IMR-90 (cell line): ENCODE results near the gene DNASE2B.

Experiments
- CEBPB ChIP-seq: IDR thresholded peaks from 2 replicates; pipeline ENCODE4 v1.6.1; 2012; ENCODE audit warnings: low read depth, low read length, improper control_type of control experiment
- FOS ChIP-seq: fragments of 150-350 bp; IDR thresholded peaks from 2 replicates; pipeline ENCODE4 v1.6.1; 2016; ENCODE audit warnings: low read depth, low read length
- MAFK ChIP-seq: IDR thresholded peaks from 2 replicates; pipeline ENCODE4 v1.6.1; 2012; ENCODE audit warnings: low read depth, low read length, improper control_type of control experiment
- MXI1 ChIP-seq: IDR thresholded peaks from 2 replicates; pipeline ENCODE4 v1.6.1; 2012; ENCODE audit warnings: low read depth, mild to moderate bottlenecking, low read length, moderate library complexity, borderline replicate concordance
- NFE2L2 ChIP-seq: fragments of 150-350 bp; IDR thresholded peaks from 2 replicates; pipeline ENCODE4 v1.6.1; 2016; ENCODE audit warnings: low read depth, mild to moderate bottlenecking, low read length
- POLR2A ChIP-seq: IDR thresholded peaks from 2 replicates; pipeline ENCODE4 v1.6.1; 2012; ENCODE audit warnings: mild to moderate bottlenecking, low read depth, low read length
- RAD21 ChIP-seq: IDR thresholded peaks from 2 replicates; pipeline ENCODE4 v1.6.1; 2012; ENCODE audit warnings: low read length, improper control_type of control experiment
- RCOR1 ChIP-seq: IDR thresholded peaks from 2 replicates; pipeline ENCODE4 v1.6.1; 2012; ENCODE audit warnings: mild to moderate bottlenecking, low read length, improper control_type of control experiment; ENCODE audit not compliant: insufficient replicate concordance
- SMC3 ChIP-seq: fragments of 150-350 bp; IDR thresholded peaks from 2 replicates; pipeline ENCODE4 v1.6.1; 2016; ENCODE audit warnings: low read depth, mild to moderate bottlenecking, antibody characterized with exemption, low read length, moderate library complexity
- TF ChIP-seq, protein P1 (sequence below): conservative IDR thresholded peaks from 2 replicates; pipeline ENCODE4 v1.5.1; 2012; ENCODE audit warnings: mild to moderate bottlenecking, low read depth, low read length, improper control_type of control experiment
- TF ChIP-seq, protein P2 (sequence below): fragments of 150-350 bp; IDR thresholded peaks from 2 replicates; pipeline ENCODE4 v1.6.1; 2017; ENCODE audit warnings: mild to moderate bottlenecking, antibody characterized with exemption, low read length, low read depth

DNA sequence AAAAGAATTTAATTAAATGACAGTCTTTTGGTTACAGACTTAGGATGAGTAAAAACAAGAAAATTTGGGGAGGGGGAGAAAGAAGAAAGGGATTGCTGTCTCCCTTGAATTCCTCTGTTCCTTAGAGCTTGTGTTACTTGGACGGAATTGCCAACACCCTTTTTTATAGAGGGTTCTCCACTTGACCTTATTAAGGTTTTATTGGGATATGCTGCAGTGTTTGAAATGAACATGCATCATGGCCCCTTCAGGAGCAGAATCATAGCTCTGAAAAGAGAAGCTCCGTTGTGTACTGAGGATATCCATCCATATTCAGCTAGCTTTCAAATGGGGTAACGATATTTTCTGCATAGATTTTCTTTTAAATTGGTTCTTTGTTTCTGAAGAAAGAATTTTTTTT lies 48.2 kb upstream of the DNASE2B start:
- TF ChIP-seq, protein P1, sequence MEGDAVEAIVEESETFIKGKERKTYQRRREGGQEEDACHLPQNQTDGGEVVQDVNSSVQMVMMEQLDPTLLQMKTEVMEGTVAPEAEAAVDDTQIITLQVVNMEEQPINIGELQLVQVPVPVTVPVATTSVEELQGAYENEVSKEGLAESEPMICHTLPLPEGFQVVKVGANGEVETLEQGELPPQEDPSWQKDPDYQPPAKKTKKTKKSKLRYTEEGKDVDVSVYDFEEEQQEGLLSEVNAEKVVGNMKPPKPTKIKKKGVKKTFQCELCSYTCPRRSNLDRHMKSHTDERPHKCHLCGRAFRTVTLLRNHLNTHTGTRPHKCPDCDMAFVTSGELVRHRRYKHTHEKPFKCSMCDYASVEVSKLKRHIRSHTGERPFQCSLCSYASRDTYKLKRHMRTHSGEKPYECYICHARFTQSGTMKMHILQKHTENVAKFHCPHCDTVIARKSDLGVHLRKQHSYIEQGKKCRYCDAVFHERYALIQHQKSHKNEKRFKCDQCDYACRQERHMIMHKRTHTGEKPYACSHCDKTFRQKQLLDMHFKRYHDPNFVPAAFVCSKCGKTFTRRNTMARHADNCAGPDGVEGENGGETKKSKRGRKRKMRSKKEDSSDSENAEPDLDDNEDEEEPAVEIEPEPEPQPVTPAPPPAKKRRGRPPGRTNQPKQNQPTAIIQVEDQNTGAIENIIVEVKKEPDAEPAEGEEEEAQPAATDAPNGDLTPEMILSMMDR: no peak
- TF ChIP-seq POLR2A (no peak), NFE2L2 (no peak), MAFK (no peak), SMC3 (no peak), RAD21 (no peak), MXI1 (no peak), CEBPB (no peak), FOS (no peak), RCOR1 (no peak)
- TF ChIP-seq, protein P2, sequence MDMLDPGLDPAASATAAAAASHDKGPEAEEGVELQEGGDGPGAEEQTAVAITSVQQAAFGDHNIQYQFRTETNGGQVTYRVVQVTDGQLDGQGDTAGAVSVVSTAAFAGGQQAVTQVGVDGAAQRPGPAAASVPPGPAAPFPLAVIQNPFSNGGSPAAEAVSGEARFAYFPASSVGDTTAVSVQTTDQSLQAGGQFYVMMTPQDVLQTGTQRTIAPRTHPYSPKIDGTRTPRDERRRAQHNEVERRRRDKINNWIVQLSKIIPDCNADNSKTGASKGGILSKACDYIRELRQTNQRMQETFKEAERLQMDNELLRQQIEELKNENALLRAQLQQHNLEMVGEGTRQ: no peak
